K562 (cell line): ENCODE data around the gene EPC2. TPM values are rescaled to one million over a fixed set of nuclear protein-coding genes. Genes with fewer than 3 reads are reported as not detected.

ENCODE experiments used
- ARID3B ChIP-seq: fragments of 250-450 bp; sonication (Bioruptor Pico); IDR thresholded peaks from 2 replicates; pipeline ENCODE4 v1.4.0; 2020; ENCODE audit warnings: borderline replicate concordance
- CEBPG ChIP-seq, 3 experiments: fragments of 200-800 bp in 1 of 3; sonication (Bioruptor generic) in 1 of 3; sonication (generic) in 1 of 3; formaldehyde crosslinking in 1 of 3; IDR thresholded peaks in 2 of 3; conservative IDR thresholded peaks in 1 of 3; 2 replicates each; pipeline versions ENCODE4 v1.6.1 to v1.8.0; 2016 to 2022; ENCODE audit warnings: missing compliant biosample characterization in 2 of 3, missing genetic modification characterization in 2 of 3, mild to moderate bottlenecking in 1 of 3, missing genetic modification reagents in 1 of 3
- EHMT2 ChIP-seq: fragments of 450-650 bp; IDR thresholded peaks from 2 replicates; pipeline ENCODE4 v1.6.1; 2018; ENCODE audit warnings: antibody characterized with exemption
- EP300 ChIP-seq: IDR thresholded peaks from 2 replicates; pipeline ENCODE4 v1.6.1; 2012; ENCODE audit warnings: low read length, improper control_type of control experiment
- EZH2 ChIP-seq: IDR thresholded peaks from 2 replicates; pipeline ENCODE4 v1.6.1; 2012; ENCODE audit warnings: low read depth, mild to moderate bottlenecking, inconsistent platforms, low read length, borderline replicate concordance
- JUND ChIP-seq, 2 experiments: IDR thresholded peaks; 2 replicates in 1 of 2; 3 replicates in 1 of 2; pipeline ENCODE4 v1.6.1; 2011; ENCODE audit warnings: borderline replicate concordance in 2 of 2, low read depth in 2 of 2, low read length in 2 of 2, improper control_type of control experiment in 1 of 2, missing biosample characterization in 1 of 2, missing genetic modification characterization in 1 of 2, missing genetic modification reagents in 1 of 2
- NR0B1 ChIP-seq: fragments of 450-650 bp; IDR thresholded peaks from one replicate; pipeline ENCODE4 v1.6.1; 2018; ENCODE audit warnings: mild to moderate bottlenecking, moderate library complexity; ENCODE audit not compliant: partially characterized antibody
- NR2C2 ChIP-seq, 2 experiments: fragments of 200-800 bp in 1 of 2; sonication (Bioruptor generic) in 1 of 2; sonication (generic) in 1 of 2; formaldehyde crosslinking in 1 of 2; IDR thresholded peaks; 2 replicates each; pipeline versions ENCODE4 v1.6.1 to v1.8.0; 2016 to 2022; ENCODE audit warnings: mild to moderate bottlenecking in 1 of 2, missing compliant biosample characterization in 1 of 2, missing genetic modification characterization in 1 of 2, missing genetic modification reagents in 1 of 2
- NRF1 ChIP-seq, 2 experiments: fragments of 450-650 bp; IDR thresholded peaks in 1 of 2; conservative IDR thresholded peaks in 1 of 2; 2 replicates each; pipeline ENCODE4 v1.6.1; 2014; ENCODE audit warnings: mild to moderate bottlenecking in 2 of 2
- OTX1 ChIP-seq: fragments of 450-650 bp; formaldehyde crosslinking; IDR thresholded peaks from 2 replicates; pipeline ENCODE4 v1.4.0; 2022; ENCODE audit warnings: mild to moderate bottlenecking
- PHB ChIP-seq: fragments of 250-450 bp; sonication (Bioruptor Pico); IDR thresholded peaks from 2 replicates; pipeline ENCODE4 v1.5.0; 2021
- PRDM10 ChIP-seq: fragments of 450-650 bp; IDR thresholded peaks from 2 replicates; pipeline ENCODE4 v1.6.1; 2018; ENCODE audit not compliant: partially characterized antibody
- PRPF4 ChIP-seq: fragments of 200-400 bp; formaldehyde crosslinking; IDR thresholded peaks from one replicate; pipeline ENCODE4 v1.6.1; 2017; ENCODE audit warnings: low read length, low read depth, mild to moderate bottlenecking; ENCODE audit not compliant: insufficient read depth, poor library complexity, severe bottlenecking
- RBM15 ChIP-seq: fragments of 200-400 bp; formaldehyde crosslinking; IDR thresholded peaks from 2 replicates; pipeline ENCODE4 v1.6.1; 2018; ENCODE audit warnings: mild to moderate bottlenecking, low read length, moderate library complexity; ENCODE audit not compliant: insufficient read depth
- RBM17 ChIP-seq: fragments of 200-400 bp; formaldehyde crosslinking; IDR thresholded peaks from 2 replicates; pipeline ENCODE4 v1.6.1; 2017; ENCODE audit warnings: low read depth, mild to moderate bottlenecking, low read length, borderline replicate concordance
- RBM22 ChIP-seq: fragments of 200-400 bp; formaldehyde crosslinking; IDR thresholded peaks from 2 replicates; pipeline ENCODE4 v1.6.1; 2018; ENCODE audit warnings: low read length, low read depth; ENCODE audit not compliant: poor library complexity, severe bottlenecking
- RUNX1 ChIP-seq: sonication (generic); IDR thresholded peaks from 2 replicates; pipeline ENCODE4 v1.6.1; 2016; ENCODE audit warnings: antibody characterized with exemption, low read depth
- SMARCC2 ChIP-seq: fragments of 450-650 bp; IDR thresholded peaks from 2 replicates; pipeline ENCODE4 v1.6.1; 2017; ENCODE audit warnings: antibody characterized with exemption, moderate library complexity, mild to moderate bottlenecking, low read depth
- STAG1 ChIP-seq: sonication (generic); formaldehyde crosslinking; IDR thresholded peaks from 2 replicates; pipeline ENCODE4 v1.5.0; 2020; ENCODE audit warnings: missing genetic modification reagents, borderline replicate concordance
- ZNF133 ChIP-seq: fragments of 250-450 bp; sonication (Bioruptor Pico); IDR thresholded peaks from 2 replicates; pipeline ENCODE4 v1.4.0; 2020; ENCODE audit warnings: mild to moderate bottlenecking
- polyA plus RNA-seq, 8 experiments: library from polyadenylated mRNA; depleted of rRNA in 4 of 8; stranded (reverse) in 5 of 8; unstranded in 3 of 8; fragments of >200 nt; fragmentation: Nextera tagmentation in 2 of 8; fragmentation: Illumina TruSeq in 1 of 8; extraction: Ambion mirVana in 2 of 8; extraction: Trizol in 1 of 8; gene quantifications; 2 replicates each; pipeline versions ENCODE4 v1.2.1 to v1.2.3, GENCODE V29; 2011 to 2014; ENCODE audit warnings: inconsistent platforms in 1 of 8, missing spikeins in 1 of 8
- total RNA-seq, 7 experiments: library from RNA; depleted of rRNA in 6 of 7; stranded (reverse); fragments of >200 nt in 6 of 7; fragmentation: Illumina TruSeq in 2 of 7; extraction: Trizol in 2 of 7; gene quantifications; 2 replicates each; pipeline versions ENCODE4 v1.2.1 to v1.2.3, GENCODE V29; 2011 to 2021; ENCODE audit warnings: low replicate concordance in 1 of 7

The EPC2 gene
- total and polyA plus RNA-seq, 9 of the 15 experiments (the other 6 are each of a cell fraction or from before 2014, with no cell fraction given) = 7.0 to 35.8 (median 29.1) TPM

- TF ChIP-seq ARID3B (CRISPR knock-in tag) (no peak), JUND (IDR thresholded peaks at IDR 0.05; ENCODE audit: borderline replicate concordance, low read depth, low read length) (no peak), JUND (tag; IDR thresholded peaks at IDR 0.05; ENCODE audit: borderline replicate concordance, low read depth, low read length) (no peak), EZH2 (no peak), PRPF4 (no peak), OTX1 (CRISPR knock-in tag) (no peak), EP300 (no peak), PRDM10 (no peak), SMARCC2 (no peak), RBM17 (no peak), NR0B1 (no peak), NR2C2 (CRISPR knock-in tag; IDR thresholded peaks at IDR 0.05) (0 out of 2 replicates have a peak, but pooled peaks have one; percentile 25), NR2C2 (tag; IDR thresholded peaks at IDR 0.05) (no peak; the same call in 1 of the 2 replicates), EHMT2 (no peak; the same call in 1 of the 2 replicates), PHB (CRISPR knock-in tag) (no peak), RBM22 (no peak), NRF1 (conservative IDR thresholded peaks at IDR 0.05 in 1 of 2, IDR thresholded peaks at IDR 0.05 in 1 of 2) (no peak), CEBPG (CRISPR knock-in tag; IDR thresholded peaks at IDR 0.05) (no peak), CEBPG (tag; conservative IDR thresholded peaks at IDR 0.05 in 1 of 2, IDR thresholded peaks at IDR 0.05 in 1 of 2) (no peak), RBM15 (no peak), STAG1 (no peak), ZNF133 (CRISPR knock-in tag) (no peak), RUNX1 (no peak)
Measured at GRCh38 chr2:148614014-148614321, 30.6 kb upstream of the EPC2 start (continued).
